ENCODE measurements around the gene LARGE2. TPM values are rescaled to one million over a fixed set of nuclear protein-coding genes. Genes with fewer than 3 reads are reported as not detected.

Gene LARGE2
- total RNA-seq, result 10 to 100 TPM; 27.2 to 47.4 (median 33.1) TPM

GRCh38 chr11:45922425-45923082 lies at the start of gene LARGE2:
TSS of gene LARGE2 (plus strand) at chr11:45922656. CDS start at chr11:45922883, 227 bp downstream.
- 0% methylated on average over 6 of the region's 73 CpGs for WGBS
- Histone ChIP-seq H3K27ac (peak within 1 kb of the TSS; percentile 71), H3K36me3 (no peaks in the 10 kb centered on the region), H3K4me3 (peak within 1 kb of the TSS; percentile 57), H3K9me3 (no peaks in the 10 kb centered on the region), H3K4me1 (peaks cover 45% of the 10 kb centered on the region), H3K27me3 (peaks cover 15% of the 10 kb centered on the region)
- DNase-seq (ENCODE audit: low spot score in 2 of 2), result peak in 1 of 2 donors; percentile 76
- TF ChIP-seq POLR2A (IDR thresholded peaks at IDR 0.05), result no peak
- no peak for TF ChIP-seq CTCF (IDR thresholded peaks at IDR 0.05)
- no peak for TF ChIP-seq POLR2AphosphoS5 (IDR thresholded peaks at IDR 0.05)
- no peak for TF ChIP-seq EP300 (IDR thresholded peaks at IDR 0.05)

- WGBS, result 67% methylated on average over 6 of the region's 6 CpGs
These were observed 46.1 kb upstream of the LARGE2 start for GRCh38 chr11:45876401-45876800.

GRCh38 chr11:45877221-45877620 lies 45.2 kb upstream of the LARGE2 start:
- no peak overlapping the region for H3K4me3 ChIP-seq
- no peaks in the 10 kb centered on the region for H3K9me3 ChIP-seq
- H3K27ac ChIP-seq, result no peak overlapping the region
- no peaks in the 10 kb centered on the region for H3K27me3 ChIP-seq
- WGBS, result 80% methylated on average over 8 of the region's 8 CpGs
- no peaks in the 10 kb centered on the region for H3K4me1 ChIP-seq
- DNase-seq (ENCODE audit: low spot score in 2 of 2), result no peak
- H3K36me3 ChIP-seq, result peaks cover 93% of the 10 kb centered on the region
- TF ChIP-seq CTCF (IDR thresholded peaks at IDR 0.05) (no peak), POLR2AphosphoS5 (IDR thresholded peaks at IDR 0.05) (no peak), POLR2A (IDR thresholded peaks at IDR 0.05) (no peak), EP300 (IDR thresholded peaks at IDR 0.05) (no peak)

More at GRCh38 chr11:45876401-45876800, 46.1 kb upstream of the LARGE2 start:
- H3K36me3 ChIP-seq, result peaks cover 93% of the 10 kb centered on the region
- H3K4me3 ChIP-seq, result no peak overlapping the region
- DNase-seq (ENCODE audit: low spot score in 2 of 2), result no peak
- H3K27me3 ChIP-seq, result no peaks in the 10 kb centered on the region
- no peak overlapping the region for H3K27ac ChIP-seq
- H3K9me3 ChIP-seq, result no peaks in the 10 kb centered on the region
- no peak for TF ChIP-seq POLR2AphosphoS5 (IDR thresholded peaks at IDR 0.05)
- TF ChIP-seq EP300 (IDR thresholded peaks at IDR 0.05), result no peak
- TF ChIP-seq CTCF (IDR thresholded peaks at IDR 0.05), result no peak
- TF ChIP-seq POLR2A (IDR thresholded peaks at IDR 0.05), result no peak
- no peaks in the 10 kb centered on the region for H3K4me1 ChIP-seq

- Histone ChIP-seq H3K4me3 (no peak overlapping the region), H3K27ac (no peak overlapping the region), H3K36me3 (peaks cover 91% of the 10 kb centered on the region), H3K4me1 (no peaks in the 10 kb centered on the region), H3K27me3 (no peaks in the 10 kb centered on the region), H3K9me3 (no peaks in the 10 kb centered on the region)
- 88% methylated on average over 3 of the region's 3 CpGs for WGBS
- DNase-seq (ENCODE audit: low spot score in 2 of 2), result no peak
- no peak for TF ChIP-seq POLR2AphosphoS5 (IDR thresholded peaks at IDR 0.05)
These were observed 44.6 kb upstream of the LARGE2 start for GRCh38 chr11:45877845-45878244.

GRCh38 chr11:45879803-45880686 lies 42.4 kb upstream of the LARGE2 start:
- Histone ChIP-seq H3K27me3 (no peaks in the 10 kb centered on the region), H3K4me1 (peaks cover under 1% of the 10 kb centered on the region), H3K36me3 (peaks cover 69% of the 10 kb centered on the region), H3K4me3 (no peak overlapping the region), H3K9me3 (no peaks in the 10 kb centered on the region), H3K27ac (no peak overlapping the region)
- no peak for DNase-seq (ENCODE audit: low spot score in 2 of 2)
- WGBS, result 79% methylated on average over 7 of the region's 7 CpGs
- TF ChIP-seq POLR2A (IDR thresholded peaks at IDR 0.05), result no peak

Measured in suprapubic skin (tissue), 4 donors.